Activated naive CD4-positive, alpha-beta T cell treated with anti-CD3 and anti-CD28 coated beads for 36 hours (primary cell): ENCODE measurements around the gene PNMT. TPM values are rescaled to one million over a fixed set of nuclear protein-coding genes. Genes with fewer than 3 reads are reported as not detected.

Experiments used
- CTCF ChIA-PET: fragments of 350-600 bp; sonication (Branson Sonifier 250); formaldehyde crosslinking; loops from one replicate; lab custom pipeline; 2021; ENCODE audit warnings: antibody characterized with exemption; lab: Charles Lee
- DNase-seq: peaks from one replicate; pipeline ENCODE4 v3.0.0-alpha.2; 2020
- H3K27ac Mint-ChIP-seq: one replicate; pipeline ENCODE4 v1.8.0; 2021; ENCODE audit warnings: mild to moderate bottlenecking, mixed read lengths
- H3K27me3 Mint-ChIP-seq: one replicate; pipeline ENCODE4 v1.8.0; 2021; ENCODE audit warnings: low read depth, mixed read lengths
- H3K36me3 Mint-ChIP-seq: one replicate; pipeline ENCODE4 v1.8.0; 2021; ENCODE audit warnings: low read depth, mixed read lengths
- H3K4me1 Mint-ChIP-seq: one replicate; pipeline ENCODE4 v1.8.0; 2021; ENCODE audit warnings: low read depth, mixed read lengths
- H3K4me3 Mint-ChIP-seq: one replicate; pipeline ENCODE4 v1.8.0; 2021; ENCODE audit warnings: mild to moderate bottlenecking, moderate library complexity, mixed read lengths
- H3K9me3 Mint-ChIP-seq: one replicate; pipeline ENCODE4 v1.8.0; 2021; ENCODE audit warnings: mixed read lengths
- intact Hi-C: fragments of 100-400 bp; cut with micrococcal nuclease; formaldehyde crosslinking; loops from one replicate; pipeline ENCODE4 v1.15.1; 2023
- total RNA-seq, 2 experiments: library from RNA; stranded (reverse); gene quantifications; one replicate each; pipeline ENCODE4 v1.2.3, GENCODE V29; 2021

PNMT gene
- total RNA-seq, 2 experiments from 2014 or later, result not detected

DNA sequence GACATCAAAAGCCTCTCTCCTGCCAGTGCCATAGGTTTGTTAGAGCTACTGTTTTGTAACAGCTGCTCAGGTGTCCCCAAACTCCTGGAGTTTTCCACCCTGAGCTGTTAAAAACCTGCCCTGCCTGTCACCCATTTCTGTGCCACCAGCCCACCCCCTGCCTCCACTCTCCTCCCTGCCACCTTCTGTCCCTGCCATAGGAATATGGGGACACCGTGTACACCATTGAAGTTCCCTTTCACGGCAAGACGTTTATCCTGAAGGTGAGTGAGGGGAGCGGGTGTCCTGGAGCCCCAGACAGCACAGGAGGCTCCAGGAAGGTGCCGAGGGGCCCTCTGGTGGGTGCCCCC, 8.3 kb upstream of the PNMT start:
- Mint-ChIP-seq H3K36me3 (peaks cover 14% of the 10 kb centered on the region), H3K4me3 (no peak overlapping the region)
- CTCF ChIA-PET, result interaction anchor here (0.8 to 1.0 kb wide), 2 partner anchors 11 to 37 kb away, joined by 3 to 4 read pairs; no protein-coding TSS in a partner anchor

DNA sequence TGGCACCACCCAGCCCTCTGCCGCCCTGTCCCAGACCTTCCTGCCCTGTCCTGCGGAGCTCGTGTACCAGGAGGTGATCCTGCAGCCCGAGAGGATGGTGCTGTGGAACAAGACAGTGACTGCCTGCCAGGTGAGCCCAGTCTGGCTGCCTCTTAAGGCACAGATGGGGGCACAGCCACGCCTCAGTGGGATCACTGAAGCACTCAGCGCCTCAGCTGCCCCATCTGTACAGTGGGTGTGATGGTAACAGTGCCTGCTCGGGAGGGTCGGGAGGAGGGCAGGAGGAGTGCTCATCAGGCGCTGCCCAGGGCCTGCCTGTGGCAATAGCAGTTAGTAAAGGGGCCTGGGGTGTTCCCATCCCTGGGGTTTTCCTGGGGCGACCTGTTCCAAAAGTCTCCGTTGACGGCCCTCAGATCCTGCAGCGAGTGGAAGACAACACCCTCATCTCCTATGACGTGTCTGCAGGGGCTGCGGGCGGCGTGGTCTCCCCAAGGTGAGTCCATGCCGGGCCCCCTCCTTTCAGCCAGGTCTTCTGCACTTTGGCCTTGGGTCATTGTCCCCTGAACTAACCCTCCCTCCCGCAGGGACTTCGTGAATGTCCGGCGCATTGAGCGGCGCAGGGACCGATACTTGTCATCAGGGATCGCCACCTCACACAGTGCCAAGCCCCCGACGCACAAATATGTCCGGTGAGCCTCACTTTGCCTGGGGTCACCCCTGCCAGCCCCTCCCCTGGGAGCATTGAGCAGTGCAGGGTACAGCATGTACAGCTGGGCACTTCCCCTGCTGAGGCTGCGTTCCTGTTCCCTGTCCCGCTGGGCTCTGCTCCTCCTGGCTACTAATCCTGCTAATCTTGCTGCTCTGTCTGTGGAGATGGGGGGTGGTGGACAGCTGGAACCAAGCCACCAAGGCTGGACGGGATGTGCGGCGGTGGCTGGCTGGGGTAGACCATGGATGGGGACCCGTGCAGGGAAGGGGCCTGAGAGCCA, 7.6 kb upstream of the PNMT start:
- CTCF ChIA-PET, result interaction anchor here (1.0 kb wide), 1 partner anchor 38 kb away, joined by 3 read pairs; no protein-coding TSS in a partner anchor
- Mint-ChIP-seq H3K4me3 (no peak overlapping the region), H3K4me1 (peaks cover 31% of the 10 kb centered on the region), H3K27me3 (no peaks in the 10 kb centered on the region), H3K27ac (peak overlapping the region; percentile 58), H3K36me3 (peaks cover 11% of the 10 kb centered on the region), H3K9me3 (no peaks in the 10 kb centered on the region)
- intact Hi-C loops, result no loop called here
- DNase-seq, result no peak

More for the DNA sequence above, 8.3 kb upstream of the PNMT start:
- no peak for DNase-seq
- intact Hi-C loops, result no loop called here
- H3K27ac Mint-ChIP-seq, result peak overlapping the region; percentile 61
- H3K9me3 Mint-ChIP-seq, result no peaks in the 10 kb centered on the region
- no peaks in the 10 kb centered on the region for H3K27me3 Mint-ChIP-seq
- peaks cover 34% of the 10 kb centered on the region for H3K4me1 Mint-ChIP-seq

DNA sequence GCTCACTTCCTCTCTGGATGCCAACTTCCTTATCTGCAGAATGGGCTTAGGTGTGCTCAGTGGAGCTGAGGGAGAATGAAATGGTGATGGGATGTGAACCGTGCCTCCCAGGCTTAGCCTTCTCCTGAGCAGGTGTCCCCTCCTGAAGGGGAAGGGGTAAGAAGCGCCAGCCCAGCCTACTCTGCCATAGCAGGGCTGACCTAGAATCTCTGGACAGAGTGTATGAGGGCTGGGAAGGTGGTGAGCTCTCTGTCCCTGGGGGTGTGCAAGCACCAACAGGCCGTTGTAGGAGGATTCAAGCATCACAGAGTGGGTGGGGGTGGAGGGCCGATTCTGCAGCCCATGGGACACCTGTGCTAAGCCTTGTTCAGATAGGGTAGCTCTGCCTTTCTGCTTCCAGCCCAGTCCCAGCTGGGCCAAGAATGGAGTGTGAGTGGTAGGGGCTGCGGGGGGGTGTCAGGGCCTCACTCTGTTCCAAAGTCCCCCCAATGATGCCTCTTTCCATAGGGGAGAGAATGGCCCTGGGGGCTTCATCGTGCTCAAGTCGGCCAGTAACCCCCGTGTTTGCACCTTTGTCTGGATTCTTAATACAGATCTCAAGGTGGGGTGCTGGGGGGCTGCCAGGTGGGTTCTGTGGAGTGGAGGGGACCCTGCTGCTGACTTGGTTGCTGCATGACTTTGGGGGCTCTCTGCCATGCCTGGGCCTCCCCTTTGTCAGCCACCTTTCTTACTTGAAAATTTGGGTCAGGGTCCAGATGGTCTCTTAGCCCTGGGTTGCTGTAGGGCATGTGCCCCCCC, 6.3 kb upstream of the PNMT start:
- Mint-ChIP-seq H3K4me1 (peaks cover 30% of the 10 kb centered on the region), H3K4me3 (no peak overlapping the region), H3K27me3 (peaks cover 7% of the 10 kb centered on the region), H3K9me3 (no peaks in the 10 kb centered on the region), H3K27ac (no peak overlapping the region), H3K36me3 (peaks cover 9% of the 10 kb centered on the region)
- no peak for DNase-seq
- CTCF ChIA-PET, result no interaction called here
- intact Hi-C loops, result no loop called here

DNA sequence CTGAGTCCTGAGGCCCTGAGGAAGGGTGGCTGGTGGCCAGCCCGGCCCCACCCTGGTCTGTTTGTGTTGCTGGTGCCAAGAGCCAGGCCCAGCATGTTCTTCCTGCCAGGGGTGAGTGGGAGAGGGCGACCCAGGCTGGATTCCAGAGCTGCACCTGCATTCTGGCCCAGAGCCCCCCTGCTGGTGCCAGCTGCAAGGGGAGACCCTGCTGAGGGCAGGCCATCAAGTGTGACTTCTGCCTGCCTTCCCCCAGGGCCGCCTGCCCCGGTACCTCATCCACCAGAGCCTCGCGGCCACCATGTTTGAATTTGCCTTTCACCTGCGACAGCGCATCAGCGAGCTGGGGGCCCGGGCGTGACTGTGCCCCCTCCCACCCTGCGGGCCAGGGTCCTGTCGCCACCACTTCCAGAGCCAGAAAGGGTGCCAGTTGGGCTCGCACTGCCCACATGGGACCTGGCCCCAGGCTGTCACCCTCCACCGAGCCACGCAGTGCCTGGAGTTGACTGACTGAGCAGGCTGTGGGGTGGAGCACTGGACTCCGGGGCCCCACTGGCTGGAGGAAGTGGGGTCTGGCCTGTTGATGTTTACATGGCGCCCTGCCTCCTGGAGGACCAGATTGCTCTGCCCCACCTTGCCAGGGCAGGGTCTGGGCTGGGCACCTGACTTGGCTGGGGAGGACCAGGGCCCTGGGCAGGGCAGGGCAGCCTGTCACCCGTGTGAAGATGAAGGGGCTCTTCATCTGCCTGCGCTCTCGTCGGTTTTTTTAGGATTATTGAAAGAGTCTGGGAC, 5.5 kb upstream of the PNMT start:
- H3K27me3 Mint-ChIP-seq, result peaks cover 9% of the 10 kb centered on the region
- CTCF ChIA-PET, result interaction anchor here (0.6 kb wide), 1 partner anchor 296 kb away, joined by 3 read pairs; no protein-coding TSS in a partner anchor
- H3K9me3 Mint-ChIP-seq, result no peaks in the 10 kb centered on the region
- DNase-seq, result no peak
- intact Hi-C loops, result no loop called here
- H3K4me3 Mint-ChIP-seq, result no peak overlapping the region
- H3K27ac Mint-ChIP-seq, result no peak overlapping the region
- peaks cover 8% of the 10 kb centered on the region for H3K36me3 Mint-ChIP-seq
- peaks cover 30% of the 10 kb centered on the region for H3K4me1 Mint-ChIP-seq

DNA sequence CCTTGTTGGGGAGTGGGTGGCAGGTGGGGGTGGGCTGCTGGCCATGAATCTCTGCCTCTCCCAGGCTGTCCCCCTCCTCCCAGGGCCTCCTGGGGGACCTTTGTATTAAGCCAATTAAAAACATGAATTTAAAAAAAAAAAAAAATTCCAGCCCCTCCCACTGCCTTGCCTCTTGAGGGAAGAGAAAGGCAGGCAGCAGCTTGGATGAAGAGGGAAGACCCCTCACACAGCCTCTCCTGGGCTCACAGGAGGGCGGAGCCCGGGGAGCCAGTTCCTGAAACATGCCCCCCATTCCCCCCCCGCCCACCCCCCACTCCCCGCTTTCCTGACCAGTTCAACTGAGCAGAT, 4.9 kb upstream of the PNMT start:
- Mint-ChIP-seq H3K9me3 (no peaks in the 10 kb centered on the region), H3K27me3 (peaks cover 9% of the 10 kb centered on the region), H3K4me3 (no peak overlapping the region), H3K4me1 (peaks cover 24% of the 10 kb centered on the region), H3K27ac (no peak overlapping the region), H3K36me3 (peaks cover 8% of the 10 kb centered on the region)
- intact Hi-C loops, result no loop called here
- CTCF ChIA-PET, result interaction anchor here (0.6 kb wide), 1 partner anchor 297 kb away, joined by 3 read pairs; no protein-coding TSS in a partner anchor
- no peak for DNase-seq

DNA sequence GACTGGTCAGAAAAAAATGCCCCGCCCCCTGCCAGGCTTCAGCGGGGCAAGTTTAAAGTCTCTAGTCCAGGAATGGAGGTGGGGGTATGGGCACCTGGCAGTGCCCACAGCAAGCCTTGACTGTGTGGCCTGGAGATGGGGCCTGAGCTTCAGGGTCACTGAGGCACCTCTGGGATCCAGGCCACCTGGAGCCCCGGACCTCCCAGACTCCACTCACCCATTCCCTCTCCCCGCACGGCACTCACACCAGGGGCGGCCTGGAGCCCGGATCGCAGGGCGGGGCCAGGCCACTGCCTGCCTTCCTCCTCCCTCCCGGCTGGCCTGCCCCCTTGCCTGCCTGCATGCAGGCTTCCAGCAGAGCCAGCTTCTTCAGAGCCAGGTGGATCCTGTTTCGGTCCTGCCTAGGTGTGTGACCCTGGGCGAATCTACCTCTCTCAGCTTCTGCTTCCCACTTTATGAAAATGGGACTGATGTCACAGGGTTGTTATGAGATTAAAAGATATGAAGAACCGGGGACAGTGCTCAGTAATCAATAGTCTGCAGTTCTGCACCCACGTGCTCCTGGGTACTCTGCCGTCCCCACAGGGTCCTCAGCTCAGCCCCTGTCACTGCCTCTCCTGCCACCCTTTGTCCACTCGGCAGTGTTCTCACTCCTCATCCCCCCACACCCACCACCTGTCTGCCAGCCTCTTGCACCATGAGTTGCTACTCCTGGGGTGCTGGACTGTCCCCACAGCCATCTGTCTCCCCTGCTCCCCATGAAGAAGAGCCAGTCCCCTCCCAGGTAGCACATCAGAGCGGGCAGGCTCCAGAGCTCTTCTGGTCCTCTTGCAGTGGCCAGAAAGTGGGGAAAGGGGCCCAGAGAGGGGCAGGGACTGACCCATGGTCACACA, 4.3 kb upstream of the PNMT start:
- peaks cover 22% of the 10 kb centered on the region for H3K4me1 Mint-ChIP-seq
- H3K36me3 Mint-ChIP-seq, result peaks cover 8% of the 10 kb centered on the region
- intact Hi-C loops, result no loop called here
- no peak overlapping the region for H3K4me3 Mint-ChIP-seq
- H3K9me3 Mint-ChIP-seq, result no peaks in the 10 kb centered on the region
- H3K27me3 Mint-ChIP-seq, result peaks cover 13% of the 10 kb centered on the region
- DNase-seq, result no peak
- no peak overlapping the region for H3K27ac Mint-ChIP-seq
- CTCF ChIA-PET, result interaction anchor here (0.6 kb wide), 1 partner anchor 297 kb away, joined by 3 read pairs; no protein-coding TSS in a partner anchor

DNA sequence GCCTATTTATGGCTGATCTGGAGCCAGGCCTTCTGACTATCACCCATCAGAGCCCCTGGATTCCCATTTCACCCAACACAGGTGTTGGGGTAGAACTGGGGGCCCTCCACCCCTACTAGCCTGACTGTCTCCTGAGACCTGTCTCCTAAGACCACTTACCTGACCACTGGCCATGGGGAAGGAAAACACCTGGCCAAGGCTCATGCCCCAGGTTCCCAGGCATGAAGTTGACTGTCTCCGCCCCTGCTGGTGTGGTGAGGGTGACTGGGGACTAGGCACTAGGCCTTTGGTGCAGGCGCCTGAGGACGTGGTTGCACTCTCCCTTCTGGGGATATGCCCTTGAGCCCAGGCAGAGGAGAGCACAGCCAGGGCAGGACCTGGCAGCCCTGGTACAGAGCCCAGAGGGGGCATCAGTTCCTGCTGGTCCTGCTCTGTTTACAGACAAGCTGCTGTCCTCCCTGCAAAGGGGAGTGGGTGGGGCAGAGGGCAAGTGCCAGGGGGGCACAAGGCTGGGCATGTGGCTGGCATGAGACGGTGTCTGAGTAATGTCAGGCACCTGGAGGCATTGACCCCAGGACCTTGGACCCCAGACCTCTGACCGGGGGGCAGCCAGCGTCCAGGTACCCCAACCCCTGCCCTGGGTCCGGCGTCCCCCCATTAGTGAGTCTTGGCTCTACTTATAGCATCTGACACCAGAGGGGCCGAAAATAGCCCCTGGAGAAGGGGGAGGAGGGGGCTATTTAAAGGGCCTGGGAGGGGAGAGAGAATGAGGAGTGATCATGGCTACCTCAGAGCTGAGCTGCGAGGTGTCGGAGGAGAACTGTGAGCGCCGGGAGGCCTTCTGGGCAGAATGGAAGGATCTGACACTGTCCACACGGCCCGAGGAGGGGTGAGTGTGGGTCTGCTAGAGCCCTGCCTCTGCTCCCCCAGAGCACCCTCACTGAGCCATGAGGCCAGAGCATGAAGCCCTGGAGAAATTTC, 3.4 kb upstream of the PNMT start, which contains the start of gene TCAP:
TSS of gene TCAP (plus strand) at position 769 of the 981 bp plus-strand sequence. CDS start at position 780, 11 bp downstream.
- CTCF ChIA-PET, result interaction anchor here (1.2 to 3.0 kb wide), 3 partner anchors 11 to 42 kb away, joined by 5 to 22 read pairs (median 15); no protein-coding TSS in a partner anchor
- H3K4me3 Mint-ChIP-seq, result no peak within 1 kb of the TSS
- no peak for DNase-seq
- H3K36me3 Mint-ChIP-seq, result peaks cover 5% of the 10 kb centered on the region
- peaks cover 15% of the 10 kb centered on the region for H3K27me3 Mint-ChIP-seq
- H3K4me1 Mint-ChIP-seq, result peaks cover 13% of the 10 kb centered on the region
- no peaks in the 10 kb centered on the region for H3K9me3 Mint-ChIP-seq
- intact Hi-C loops, result no loop called here
- H3K27ac Mint-ChIP-seq, result no peak within 1 kb of the TSS

DNA sequence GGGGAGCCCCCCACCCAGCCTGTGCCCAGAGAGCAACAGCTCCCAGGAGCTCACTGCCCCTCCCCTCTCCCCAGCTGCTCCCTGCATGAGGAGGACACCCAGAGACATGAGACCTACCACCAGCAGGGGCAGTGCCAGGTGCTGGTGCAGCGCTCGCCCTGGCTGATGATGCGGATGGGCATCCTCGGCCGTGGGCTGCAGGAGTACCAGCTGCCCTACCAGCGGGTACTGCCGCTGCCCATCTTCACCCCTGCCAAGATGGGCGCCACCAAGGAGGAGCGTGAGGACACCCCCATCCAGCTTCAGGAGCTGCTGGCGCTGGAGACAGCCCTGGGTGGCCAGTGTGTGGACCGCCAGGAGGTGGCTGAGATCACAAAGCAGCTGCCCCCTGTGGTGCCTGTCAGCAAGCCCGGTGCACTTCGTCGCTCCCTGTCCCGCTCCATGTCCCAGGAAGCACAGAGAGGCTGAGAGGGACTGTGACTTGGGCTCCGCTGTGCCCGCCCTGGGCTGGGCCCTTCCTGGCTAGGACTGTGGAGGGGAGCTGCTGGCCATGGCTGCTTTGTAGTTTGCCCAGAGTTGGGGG, 2.5 kb upstream of the PNMT start:
- Mint-ChIP-seq H3K9me3 (no peaks in the 10 kb centered on the region), H3K27ac (no peak overlapping the region), H3K27me3 (peaks cover 15% of the 10 kb centered on the region), H3K36me3 (peaks cover 4% of the 10 kb centered on the region), H3K4me3 (no peak overlapping the region), H3K4me1 (peaks cover 12% of the 10 kb centered on the region)
- intact Hi-C loops, result no loop called here
- CTCF ChIA-PET, result interaction anchor here (0.6 to 3.0 kb wide), 6 partner anchors 11 to 208 kb away, joined by 3 to 22 read pairs (median 6); no protein-coding TSS in a partner anchor
- DNase-seq, result no peak

DNA sequence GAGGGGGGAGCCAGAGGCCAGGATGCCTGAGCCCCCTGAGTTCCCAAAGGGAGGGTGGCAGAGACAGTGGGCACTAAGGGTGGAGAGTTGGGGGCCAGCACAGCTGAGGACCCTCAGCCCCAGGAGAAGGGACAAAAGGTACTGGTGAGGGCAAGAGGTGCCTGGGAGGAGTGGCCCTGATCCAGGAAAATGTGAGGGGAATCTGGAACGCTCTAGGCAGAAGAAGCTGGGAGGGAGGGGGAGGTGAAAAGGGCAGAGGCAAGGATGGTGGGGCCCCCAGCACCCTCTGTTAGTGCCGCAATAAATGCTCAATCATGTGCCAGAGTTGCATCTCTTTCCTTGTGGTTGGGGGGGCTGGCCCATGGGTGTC, 2.0 kb upstream of the PNMT start:
- peaks cover 10% of the 10 kb centered on the region for H3K4me1 Mint-ChIP-seq
- CTCF ChIA-PET, result interaction anchor here (0.6 to 3.0 kb wide), 8 partner anchors 9 to 208 kb away, joined by 3 to 22 read pairs (median 5); no protein-coding TSS in a partner anchor
- H3K36me3 Mint-ChIP-seq, result peaks cover 3% of the 10 kb centered on the region
- H3K27ac Mint-ChIP-seq, result no peak overlapping the region
- no peak for DNase-seq
- H3K9me3 Mint-ChIP-seq, result no peaks in the 10 kb centered on the region
- H3K4me3 Mint-ChIP-seq, result no peak overlapping the region
- intact Hi-C loops, result no loop called here
- H3K27me3 Mint-ChIP-seq, result peaks cover 15% of the 10 kb centered on the region
